GM18870 (cell line): ENCODE data around the gene AXIN1.
"Not testable (repeated sequence)": the region's sequence is repeated elsewhere in the genome, so short reads cannot be mapped to it uniquely, and the experiment has no call there.

Experiments used
- ATAC-seq: cut with Tn5 transposase; IDR thresholded peaks from one replicate; pipeline ENCODE4 v1.9.1; 2021; ENCODE audit warnings: moderate library complexity; ENCODE audit not compliant: unreplicated experiment

The AXIN1 gene, protein sequence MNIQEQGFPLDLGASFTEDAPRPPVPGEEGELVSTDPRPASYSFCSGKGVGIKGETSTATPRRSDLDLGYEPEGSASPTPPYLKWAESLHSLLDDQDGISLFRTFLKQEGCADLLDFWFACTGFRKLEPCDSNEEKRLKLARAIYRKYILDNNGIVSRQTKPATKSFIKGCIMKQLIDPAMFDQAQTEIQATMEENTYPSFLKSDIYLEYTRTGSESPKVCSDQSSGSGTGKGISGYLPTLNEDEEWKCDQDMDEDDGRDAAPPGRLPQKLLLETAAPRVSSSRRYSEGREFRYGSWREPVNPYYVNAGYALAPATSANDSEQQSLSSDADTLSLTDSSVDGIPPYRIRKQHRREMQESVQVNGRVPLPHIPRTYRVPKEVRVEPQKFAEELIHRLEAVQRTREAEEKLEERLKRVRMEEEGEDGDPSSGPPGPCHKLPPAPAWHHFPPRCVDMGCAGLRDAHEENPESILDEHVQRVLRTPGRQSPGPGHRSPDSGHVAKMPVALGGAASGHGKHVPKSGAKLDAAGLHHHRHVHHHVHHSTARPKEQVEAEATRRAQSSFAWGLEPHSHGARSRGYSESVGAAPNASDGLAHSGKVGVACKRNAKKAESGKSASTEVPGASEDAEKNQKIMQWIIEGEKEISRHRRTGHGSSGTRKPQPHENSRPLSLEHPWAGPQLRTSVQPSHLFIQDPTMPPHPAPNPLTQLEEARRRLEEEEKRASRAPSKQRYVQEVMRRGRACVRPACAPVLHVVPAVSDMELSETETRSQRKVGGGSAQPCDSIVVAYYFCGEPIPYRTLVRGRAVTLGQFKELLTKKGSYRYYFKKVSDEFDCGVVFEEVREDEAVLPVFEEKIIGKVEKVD

DNA sequence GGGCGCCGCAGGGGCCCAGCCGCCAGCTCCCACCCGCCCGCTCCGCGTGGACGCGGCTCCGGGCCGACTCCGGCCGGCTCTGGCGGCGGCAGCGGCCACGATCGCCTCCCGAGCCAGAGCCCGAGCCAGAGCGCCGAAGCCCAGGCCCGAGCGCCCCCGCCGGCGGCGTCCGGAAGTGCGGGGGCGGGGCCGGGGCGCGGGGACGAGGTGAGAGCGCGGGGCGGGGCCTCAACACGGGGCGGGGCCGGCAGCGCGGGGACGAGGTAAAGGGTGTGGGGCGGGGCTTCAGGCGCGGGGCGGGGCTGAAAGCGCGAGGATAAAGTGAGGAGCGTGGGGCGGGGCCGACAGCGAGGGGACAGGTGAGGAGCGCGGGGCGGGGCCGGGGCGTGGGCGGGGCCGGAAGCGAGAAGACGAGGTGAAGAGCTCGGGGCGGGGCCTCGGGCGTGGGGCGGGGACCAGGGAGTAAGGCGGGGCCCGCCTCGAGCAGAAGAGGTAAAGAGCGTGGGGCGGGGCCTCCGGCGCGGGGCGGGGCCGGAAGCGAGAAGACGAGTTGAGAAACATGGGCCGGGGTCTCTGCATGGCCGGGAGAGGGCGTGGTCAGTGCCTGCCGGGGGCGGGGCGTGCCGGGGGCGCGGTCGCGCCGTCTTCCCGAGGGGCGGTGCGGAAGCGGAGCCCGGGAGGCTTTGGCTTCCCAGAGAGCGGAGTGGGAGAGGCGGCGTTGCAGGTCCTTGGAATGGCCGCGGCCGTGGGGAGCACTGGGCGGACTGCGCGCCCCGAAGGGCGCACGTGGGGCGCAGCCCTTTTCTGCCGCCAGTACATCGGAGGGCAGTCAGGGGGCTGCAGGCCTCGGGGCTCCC, at the start of gene AXIN1:
TSS of gene AXIN1 (minus strand) at position 177 of the 857 bp plus-strand sequence. CDS start 5,698 bp downstream, outside the sequence.
- no peak for ATAC-seq

DNA sequence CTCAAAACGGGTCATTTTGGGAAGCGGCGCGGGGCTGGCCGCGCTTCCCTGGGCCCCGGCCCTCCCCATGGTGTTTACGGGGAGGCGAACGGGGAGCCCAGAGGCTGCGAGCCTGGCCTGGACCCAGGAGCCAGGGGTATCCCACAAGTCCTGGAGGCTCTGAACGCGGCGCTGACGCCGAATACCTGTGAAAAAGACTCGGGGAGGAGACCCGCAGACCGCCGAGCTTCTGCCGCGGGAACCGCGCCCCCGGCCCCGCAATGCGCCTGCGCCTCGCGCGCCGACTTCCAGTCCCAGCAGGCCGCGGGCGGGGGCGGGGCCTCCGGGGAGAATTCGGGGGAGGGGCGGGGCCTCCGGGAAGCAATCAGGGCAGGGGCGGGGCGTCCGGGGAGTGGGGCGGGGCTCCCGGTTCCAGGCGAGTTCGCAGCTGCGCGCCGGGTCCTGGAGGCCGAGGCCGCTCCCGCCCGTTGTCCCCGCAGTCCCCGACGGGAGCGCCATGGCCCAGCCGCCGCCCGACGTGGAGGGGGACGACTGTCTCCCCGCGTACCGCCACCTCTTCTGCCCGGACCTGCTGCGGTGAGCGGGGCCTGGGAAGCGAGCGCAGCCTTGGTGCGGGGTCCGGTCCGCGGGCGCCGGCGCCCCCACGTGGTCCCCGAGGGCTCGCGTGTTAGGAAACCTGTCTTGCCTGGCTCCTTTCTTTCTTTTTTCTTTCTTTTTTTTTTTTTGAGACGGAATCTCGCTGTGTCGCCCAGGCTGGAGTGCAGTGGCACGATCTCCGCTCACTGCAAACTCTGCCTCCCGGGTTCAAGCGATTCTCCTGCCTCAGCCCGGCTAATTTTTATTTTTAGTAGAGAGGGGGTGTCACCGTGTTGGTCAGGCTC, 49.2 kb upstream of the AXIN1 start, which contains the start of gene DECR2:
TSS of gene DECR2 (plus strand) at position 418 of the 881 bp plus-strand sequence. CDS start at position 497, 79 bp downstream.
- ATAC-seq: peak; percentile 41

DNA sequence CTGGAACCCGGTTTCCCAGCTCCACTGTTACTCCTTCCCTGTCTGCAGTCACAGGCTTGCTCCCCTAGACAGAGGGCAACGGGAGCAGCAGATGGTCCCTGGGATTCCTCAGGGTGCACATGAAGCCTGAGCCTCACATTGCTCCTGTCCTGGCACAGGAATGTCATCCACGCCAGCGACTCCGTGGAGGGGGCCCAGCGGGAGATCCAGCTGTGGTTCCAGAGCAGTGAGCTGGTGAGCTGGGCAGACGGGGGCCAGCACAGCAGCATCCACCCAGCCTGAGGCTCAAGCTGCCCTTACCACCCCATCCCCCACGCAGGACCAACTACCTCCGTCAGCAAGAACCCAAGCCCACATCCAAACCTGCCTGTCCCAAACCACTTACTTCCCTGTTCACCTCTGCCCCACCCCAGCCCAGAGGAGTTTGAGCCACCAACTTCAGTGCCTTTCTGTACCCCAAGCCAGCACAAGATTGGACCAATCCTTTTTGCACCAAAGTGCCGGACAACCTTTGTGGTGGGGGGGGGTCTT, 47.6 kb upstream of the AXIN1 start:
- no peak for ATAC-seq

DNA sequence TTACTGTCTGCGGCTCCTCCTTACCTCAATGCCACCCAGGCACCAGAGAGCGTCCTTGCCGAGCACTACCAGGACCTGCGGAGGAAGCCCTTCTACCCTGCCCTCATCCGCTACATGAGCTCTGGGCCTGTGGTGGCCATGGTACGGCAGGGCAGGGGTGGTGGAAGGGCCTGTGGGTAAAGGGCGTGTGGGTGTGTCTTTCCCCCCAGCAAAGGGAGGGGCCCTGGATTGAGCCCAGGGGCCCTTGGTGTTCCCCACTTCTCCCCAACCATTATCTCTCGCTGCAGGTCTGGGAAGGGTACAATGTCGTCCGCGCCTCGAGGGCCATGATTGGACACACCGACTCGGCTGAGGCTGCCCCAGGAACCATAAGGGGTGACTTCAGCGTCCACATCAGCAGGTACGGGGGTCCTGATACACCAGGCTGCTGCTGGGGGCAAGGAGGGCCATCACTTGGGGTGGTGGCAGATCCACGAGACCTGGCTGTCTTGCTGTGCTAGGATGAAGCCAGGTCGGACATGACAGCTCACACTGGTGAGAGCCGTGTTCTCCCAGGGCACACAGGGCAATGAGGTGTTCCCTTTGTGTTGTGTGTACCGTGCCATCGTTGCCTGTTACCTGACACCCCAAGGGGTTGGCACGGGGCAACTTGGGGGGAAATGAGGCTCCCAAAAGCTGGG, 47.0 kb upstream of the AXIN1 start:
- ATAC-seq: no peak

DNA sequence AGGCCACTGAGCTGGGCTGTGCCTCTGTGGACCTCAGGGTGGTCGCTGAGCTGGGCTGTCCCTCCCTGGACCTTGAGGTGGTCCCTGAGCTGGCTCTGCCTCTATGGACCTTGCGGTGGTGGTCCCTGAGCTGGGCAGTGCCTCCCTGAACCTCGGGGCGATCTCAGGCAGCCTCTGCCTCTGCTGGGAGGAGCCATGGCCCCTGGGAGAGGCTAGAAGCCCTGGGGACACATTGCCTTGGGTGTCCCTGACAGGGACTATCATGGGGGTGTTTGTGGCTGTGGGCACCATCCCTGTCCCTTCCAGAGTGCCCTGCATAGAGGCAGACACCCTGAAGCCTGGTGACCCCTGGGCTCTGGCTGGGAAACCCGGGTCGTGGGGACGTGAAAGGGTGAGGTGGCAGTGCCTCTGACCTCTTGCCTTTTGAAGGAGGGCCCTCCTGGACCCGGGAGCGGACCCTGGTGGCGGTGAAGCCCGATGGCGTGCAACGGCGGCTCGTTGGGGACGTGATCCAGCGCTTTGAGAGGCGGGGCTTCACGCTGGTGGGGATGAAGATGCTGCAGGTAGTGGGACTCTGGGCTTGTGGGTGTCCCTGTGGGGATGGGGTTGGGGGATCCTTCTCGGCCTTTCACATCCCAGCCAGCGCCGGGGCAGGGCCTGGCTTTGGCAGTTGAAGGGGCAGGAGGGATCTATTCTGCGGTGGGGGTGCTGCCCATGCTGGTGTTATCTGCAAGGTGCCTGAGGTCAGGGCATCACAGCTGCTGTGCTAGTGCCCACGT, 46.2 kb upstream of the AXIN1 start:
- ATAC-seq: no peak

DNA sequence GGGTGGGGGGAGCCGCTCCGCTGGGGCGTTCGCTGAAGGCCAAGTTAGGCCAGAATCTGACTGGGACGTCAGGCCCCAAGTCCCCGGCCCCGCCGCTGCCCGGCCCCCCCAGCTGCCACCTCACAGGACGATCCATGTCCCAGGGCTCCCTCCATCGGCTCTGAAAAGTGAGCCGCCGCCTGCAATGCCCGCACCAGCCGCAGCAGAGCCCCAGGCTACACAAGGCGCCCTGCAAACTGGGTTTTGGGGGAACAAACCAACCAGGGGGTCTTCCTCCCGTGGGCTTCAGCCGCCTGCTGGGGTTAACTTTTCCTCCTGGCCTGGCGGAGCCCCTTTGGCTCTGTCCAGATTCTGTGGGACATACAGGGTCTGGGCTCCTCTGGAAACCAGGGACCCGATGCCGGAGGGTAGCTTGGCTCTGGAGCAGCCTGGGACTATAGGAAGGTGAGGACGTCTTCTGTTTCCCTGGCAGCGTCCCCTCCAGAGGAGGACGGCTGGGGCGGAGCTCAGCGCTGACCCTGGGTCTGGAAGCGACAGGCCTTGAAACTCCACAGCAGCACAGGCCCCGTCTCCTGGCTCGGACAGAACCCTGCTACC, 45.3 kb upstream of the AXIN1 start:
- no peak for ATAC-seq

DNA sequence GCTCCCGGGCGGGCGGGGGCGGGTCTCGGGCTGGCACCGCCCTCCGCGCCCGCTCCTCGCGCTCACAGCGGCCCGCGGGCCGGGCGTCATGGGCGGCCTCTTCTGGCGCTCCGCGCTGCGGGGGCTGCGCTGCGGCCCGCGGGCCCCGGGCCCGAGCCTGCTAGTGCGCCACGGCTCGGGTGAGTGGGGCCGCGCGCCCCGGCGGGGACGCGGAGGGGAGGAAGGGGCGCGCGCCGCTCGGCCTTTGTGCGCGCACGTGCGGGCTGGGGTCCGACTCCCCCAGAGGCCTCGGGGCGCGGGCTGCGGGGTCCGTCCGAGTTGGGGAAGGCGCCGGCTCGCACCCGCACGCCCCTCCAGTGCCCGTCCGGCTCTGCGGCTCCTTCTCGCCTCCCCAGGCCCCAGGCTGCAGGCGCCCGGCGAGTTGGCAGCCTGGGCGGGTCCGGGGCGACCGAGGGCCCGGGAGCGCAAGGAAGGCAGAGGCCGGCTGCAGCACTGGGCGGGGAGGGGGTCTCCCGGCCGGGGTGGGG, 44.7 kb upstream of the AXIN1 start, which contains the start of gene NME4:
TSS of gene NME4 (plus strand) at position 65 of the 527 bp plus-strand sequence. CDS start at position 89, 24 bp downstream.
- ATAC-seq: no peak

DNA sequence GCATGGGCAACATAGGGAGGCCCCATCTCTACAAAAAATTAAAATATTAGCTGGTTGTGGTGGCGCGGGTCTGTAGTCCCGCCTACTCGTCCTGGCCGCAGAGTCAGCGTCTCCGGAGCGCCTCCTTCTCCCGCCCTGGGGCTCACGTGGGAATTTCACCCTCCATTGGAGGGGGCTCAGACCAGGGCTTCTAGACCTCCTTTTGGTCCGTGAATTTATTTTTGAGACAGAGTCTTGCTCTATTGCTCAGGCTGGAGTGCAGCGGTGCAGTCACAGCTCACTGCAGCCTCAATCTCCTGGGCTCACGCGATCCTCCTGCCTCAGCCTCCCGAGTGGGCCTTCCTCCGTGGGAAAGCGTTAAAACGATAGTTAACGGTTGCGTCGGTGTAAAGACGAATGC, 44.1 kb upstream of the AXIN1 start:
- ATAC-seq: no peak

DNA sequence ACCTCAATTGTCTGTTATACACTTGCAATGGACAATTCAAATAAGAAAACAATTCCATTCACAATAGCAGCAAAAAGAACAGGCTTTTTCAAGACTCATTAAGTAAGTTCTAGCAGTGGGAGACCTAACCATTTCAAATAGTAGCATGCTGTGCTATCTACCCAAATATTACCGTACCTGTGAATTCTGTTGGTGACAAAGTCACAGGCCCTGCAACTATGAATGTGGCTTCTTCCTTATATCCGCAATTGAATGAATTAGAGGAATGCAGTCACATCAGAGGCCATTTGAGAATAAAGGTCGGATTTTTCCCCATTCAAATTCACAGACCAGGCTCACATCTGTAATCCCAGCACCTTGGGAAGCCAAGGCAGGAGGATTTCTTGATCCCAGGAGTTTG, 43.7 kb upstream of the AXIN1 start:
- ATAC-seq: no peak

DNA sequence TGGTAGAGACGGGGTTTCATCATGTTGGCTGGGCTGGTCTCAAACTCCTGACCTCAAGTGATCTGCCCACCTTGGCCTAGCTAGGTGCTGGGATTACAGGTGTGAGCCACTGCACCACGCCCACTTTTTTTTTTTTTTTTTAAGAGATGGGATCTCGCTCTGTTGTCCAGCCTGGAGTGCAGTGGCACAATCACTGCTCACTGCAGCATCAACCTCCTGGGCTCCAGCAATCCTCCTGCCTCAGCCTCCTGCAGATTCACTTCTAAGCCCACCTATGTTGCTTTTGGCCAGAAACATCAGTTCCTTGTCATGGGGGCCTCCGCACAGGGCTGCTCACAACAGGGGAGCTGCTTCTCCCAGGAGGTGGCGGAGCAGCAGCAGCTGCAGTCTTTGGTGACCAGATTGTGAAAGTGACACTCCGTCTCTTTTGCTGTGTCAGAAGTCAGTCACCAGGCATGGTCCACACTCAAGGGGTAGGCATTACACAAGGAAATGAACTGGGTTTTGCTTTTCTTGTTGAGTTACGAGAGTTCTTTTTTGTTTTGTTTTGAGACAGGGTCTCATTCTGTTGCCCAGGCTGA, 40.0 kb upstream of the AXIN1 start:
- no peak for ATAC-seq

DNA sequence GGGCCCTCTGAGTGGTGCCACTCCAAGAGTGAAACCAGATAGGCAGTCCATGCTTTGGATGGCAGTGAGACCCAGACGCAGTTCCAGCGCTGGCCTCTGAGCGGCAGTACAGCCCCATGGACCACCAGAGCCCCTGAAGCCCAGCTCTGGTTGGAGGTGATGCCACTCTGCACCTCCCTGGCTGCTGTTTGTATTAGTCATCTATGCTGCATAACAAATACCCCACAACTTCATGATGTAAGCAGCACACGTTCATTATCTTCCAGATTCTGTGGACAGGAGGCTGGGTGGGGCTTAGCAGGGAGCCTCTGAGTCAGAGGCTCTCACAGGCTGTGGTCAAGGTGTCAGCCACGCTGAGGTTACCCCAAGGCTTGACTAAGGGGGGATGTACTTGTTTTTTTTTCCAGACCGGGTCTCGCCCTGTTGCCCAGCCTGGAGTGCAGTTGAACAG, 39.4 kb upstream of the AXIN1 start:
- no peak for ATAC-seq

DNA sequence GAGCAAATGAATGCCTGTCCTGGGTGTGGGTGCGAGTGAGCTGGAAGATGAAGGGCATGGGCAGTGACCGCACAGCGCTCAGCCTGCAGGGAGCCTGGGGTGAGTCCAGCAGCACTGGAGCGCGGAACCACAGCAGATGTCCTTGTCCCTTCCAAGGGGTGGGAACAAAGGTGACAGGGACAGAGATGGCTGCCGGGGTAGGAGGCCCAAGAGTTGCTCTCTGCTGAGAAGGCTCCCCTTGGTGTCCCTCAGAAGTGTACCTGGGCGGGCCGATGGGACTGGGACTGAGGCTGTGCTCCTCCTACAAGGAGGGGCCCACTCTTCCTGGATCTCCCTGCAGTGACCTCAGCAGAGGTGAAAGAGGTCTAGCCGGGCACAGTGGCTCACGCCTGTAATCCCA, 36.8 kb upstream of the AXIN1 start:
- no peak for ATAC-seq

DNA sequence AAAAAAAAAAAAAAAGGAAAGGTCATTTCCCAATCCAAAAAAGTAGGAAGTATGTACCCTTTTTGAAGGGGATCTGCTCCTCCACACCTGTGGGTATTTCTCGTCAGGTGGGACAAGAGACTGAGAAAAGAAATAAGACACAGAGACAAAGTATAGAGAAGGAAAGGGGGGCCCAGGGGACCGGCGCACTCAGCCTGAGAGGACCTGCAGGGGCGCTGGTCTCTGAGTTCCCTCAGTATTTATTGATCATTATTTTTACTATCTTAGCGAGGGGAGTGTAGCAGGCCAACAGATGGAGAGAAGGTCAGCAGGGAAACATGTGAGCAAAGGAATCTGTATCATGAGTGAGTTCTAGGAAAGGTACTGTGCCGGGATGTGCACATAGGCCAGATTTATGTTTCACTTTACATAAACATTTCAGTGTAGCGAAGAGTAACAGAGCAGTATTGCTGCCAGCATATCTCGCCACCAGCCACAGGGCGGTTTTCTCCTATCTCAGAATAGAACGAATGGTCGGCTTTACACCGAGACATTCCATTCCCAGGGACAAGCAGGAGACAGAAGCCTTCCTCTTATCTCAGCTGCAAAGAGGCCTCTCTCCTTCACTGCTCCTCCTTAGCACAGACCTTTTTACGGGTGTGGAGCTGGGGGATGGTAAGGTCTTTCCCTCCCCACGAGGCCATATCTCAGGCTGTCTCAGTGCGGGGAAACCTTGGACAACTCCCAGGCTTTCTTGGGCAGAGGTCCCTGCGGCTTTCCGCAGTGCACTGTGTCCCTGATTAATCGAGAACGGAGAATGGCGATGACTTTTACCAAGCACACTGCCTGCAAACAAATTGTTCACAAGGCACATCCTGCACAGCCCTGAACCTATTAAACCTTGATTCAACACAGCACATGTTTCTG, 35.5 kb upstream of the AXIN1 start:
- not testable (repeated sequence) for ATAC-seq

DNA sequence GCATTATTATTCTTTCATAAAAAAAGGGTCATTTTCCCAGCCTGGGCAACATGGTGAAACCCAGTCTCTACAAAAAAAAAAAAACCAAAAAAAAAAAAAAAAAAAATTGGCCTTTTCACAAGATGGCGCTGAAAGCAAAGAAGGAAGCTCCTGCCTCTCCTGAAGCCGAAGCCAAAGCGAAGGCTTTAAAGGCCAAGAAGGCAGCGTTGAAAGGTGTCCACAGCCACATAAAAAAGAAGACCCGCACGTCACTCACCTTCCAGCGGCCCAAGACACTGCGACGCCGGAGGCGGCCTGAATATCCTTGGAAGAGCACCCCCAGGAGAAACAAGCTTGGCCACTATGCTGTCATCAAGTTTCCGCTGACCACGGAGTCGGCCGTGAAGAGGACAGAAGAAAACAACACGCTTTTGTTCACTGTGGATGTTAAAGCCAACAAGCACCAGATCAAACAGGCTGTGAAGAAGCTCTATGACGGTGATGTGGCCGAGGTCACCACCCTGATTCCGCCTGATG, 34.2 kb upstream of the AXIN1 start:
- ATAC-seq: no peak

DNA sequence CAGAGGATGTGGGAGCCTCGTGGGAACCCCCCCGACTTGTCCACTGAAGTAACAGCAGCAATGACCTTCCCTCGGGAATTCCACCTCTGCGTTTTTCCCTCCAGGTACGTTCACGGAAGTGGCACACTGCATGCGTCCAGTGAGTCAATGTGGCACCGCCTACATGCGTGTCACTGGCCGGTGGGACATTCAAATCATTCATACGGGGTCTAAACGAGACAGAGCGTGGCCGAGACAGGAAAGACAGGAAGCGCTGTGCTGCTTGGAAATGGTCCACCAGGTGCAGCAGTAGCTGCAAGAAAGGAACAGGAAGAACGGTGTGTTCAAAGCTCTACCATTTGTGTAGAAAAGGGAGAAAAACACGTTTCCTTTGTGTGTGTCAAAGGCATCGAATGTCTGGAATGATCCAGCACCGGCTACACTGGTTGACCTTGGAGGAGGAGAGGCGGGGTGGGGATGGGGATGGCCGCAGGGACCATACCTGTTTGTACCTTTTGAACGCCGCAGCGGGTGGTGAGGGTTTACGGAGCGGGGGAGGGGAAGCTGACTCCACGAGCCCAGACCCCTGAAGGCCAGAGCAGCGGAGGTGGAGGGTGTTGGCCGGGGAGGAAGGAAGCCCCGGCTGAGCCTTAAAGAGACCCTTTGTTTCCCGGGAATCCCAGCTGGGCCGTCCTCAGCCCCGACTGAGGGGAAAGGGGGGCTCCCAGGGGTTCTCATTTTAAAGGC, 31.0 kb upstream of the AXIN1 start:
- ATAC-seq: no peak
